ENCODE results near the gene ANKRD53.

GRCh38 chr2:70962885-70963878, 15.2 kb upstream of the ANKRD53 start:
- TF ChIP-seq CTCF (IDR thresholded peaks at IDR 0.05) (no peak), ZFX (IDR thresholded peaks at IDR 0.05; ENCODE audit: borderline replicate concordance) (no peak)
